IPS-NIHi11 (cell line): Measurements from ENCODE around the gene SLC22A12.

ENCODE experiments used
- DNase-seq: peaks from one replicate; pipeline ENCODE4 v3.0.0; 2012; ENCODE audit warnings: mixed read lengths, low spot score

SLC22A12 gene

GRCh38 chr11:64649291-64649697 is 58.3 kb downstream of the SLC22A12 start:
- DNase-seq, result peak; percentile 55

- DNase-seq, result peak; percentile 62
Measured at GRCh38 chr11:64650923-64651523, 60.0 kb downstream of the SLC22A12 start.
